Measurements from ENCODE around the gene MX1.

MX1 gene

GRCh38 chr21:41460578-41461527 lies 34.8 kb downstream of the MX1 start:
- peak; percentile 72 for DNase-seq

- no peak for DNase-seq
These were observed 39.2 kb downstream of the MX1 start for GRCh38 chr21:41465176-41465781.

- no peak for DNase-seq
These were observed 40.2 kb downstream of the MX1 start for GRCh38 chr21:41466024-41466820.

GRCh38 chr21:41470054-41470453 lies 44.0 kb downstream of the MX1 start:
- DNase-seq = no peak

- no peak for DNase-seq
These were observed 46.9 kb downstream of the MX1 start for GRCh38 chr21:41472753-41473548.

GRCh38 chr21:41475714-41476420 lies 49.8 kb downstream of the MX1 start:
- no peak for DNase-seq

GRCh38 chr21:41477641-41478318 lies 51.7 kb downstream of the MX1 start:
- DNase-seq = peak; percentile 10

- no peak for DNase-seq
These were observed 52.5 kb downstream of the MX1 start for GRCh38 chr21:41478319-41479177.

GRCh38 chr21:41479686-41480085 lies 53.6 kb downstream of the MX1 start:
- no peak for DNase-seq

GRCh38 chr21:41480086-41480690 lies 54.1 kb downstream of the MX1 start:
- DNase-seq = no peak

- DNase-seq = no peak
These were observed 55.2 kb downstream of the MX1 start for GRCh38 chr21:41481191-41481590.

GRCh38 chr21:41482301-41482700 lies 56.3 kb downstream of the MX1 start:
- DNase-seq = no peak

- DNase-seq = no peak
These were observed 56.9 kb downstream of the MX1 start for GRCh38 chr21:41482980-41483379.

GRCh38 chr21:41483415-41483814 lies 57.4 kb downstream of the MX1 start:
- no peak for DNase-seq

- no peak for DNase-seq
These were observed 57.9 kb downstream of the MX1 start for GRCh38 chr21:41483973-41484372.

- DNase-seq = no peak
These were observed 61.0 kb downstream of the MX1 start for GRCh38 chr21:41487082-41487481.

GRCh38 chr21:41488080-41488479 lies 62.0 kb downstream of the MX1 start:
- no peak for DNase-seq

GRCh38 chr21:41489329-41489728 lies 63.3 kb downstream of the MX1 start:
- no peak for DNase-seq

- no peak for DNase-seq
These were observed 64.3 kb downstream of the MX1 start for GRCh38 chr21:41490330-41490729.

- no peak for DNase-seq
These were observed 65.4 kb downstream of the MX1 start for GRCh38 chr21:41491412-41491811.

Data from OCI-M1 (cell line).